WERI-Rb-1 (cell line): ENCODE measurements around the gene LMF2.

Experiments
- DNase-seq: peaks from one replicate; pipeline ENCODE4 v3.0.0-alpha.2; 2020
- H3K27ac ChIP-seq: fragments of 250-450 bp; sonication (Bioruptor Pico); 2 replicates; pipeline ENCODE4 v1.5.1; 2020; ENCODE audit warnings: mild to moderate bottlenecking, moderate library complexity
- H3K27me3 ChIP-seq: fragments of 250-450 bp; sonication (Bioruptor Pico); 2 replicates; pipeline ENCODE4 v1.5.1; 2021; ENCODE audit warnings: mild to moderate bottlenecking, low read depth, moderate library complexity; ENCODE audit not compliant: insufficient read depth, severe bottlenecking
- H3K36me3 ChIP-seq: fragments of 250-450 bp; sonication (Bioruptor Pico); 2 replicates; pipeline ENCODE4 v1.5.1; 2020; ENCODE audit warnings: mild to moderate bottlenecking, moderate library complexity
- H3K4me3 ChIP-seq: 2 replicates; pipeline ENCODE4 v1.5.1; 2011; ENCODE audit warnings: low read depth, mild to moderate bottlenecking, control low read depth, low read length
- H3K9me3 ChIP-seq: fragments of 250-450 bp; sonication (Bioruptor Pico); 2 replicates; pipeline ENCODE4 v1.5.1; 2021; ENCODE audit warnings: mild to moderate bottlenecking, moderate library complexity; ENCODE audit not compliant: severe bottlenecking
- CTCF ChIP-seq: IDR thresholded peaks from 2 replicates; pipeline ENCODE4 v1.5.1; 2011; ENCODE audit warnings: low read depth, mild to moderate bottlenecking, control low read depth, inconsistent platforms, low read length

The LMF2 gene

GRCh38 chr22:50529416-50529896 lies 22.0 kb upstream of the LMF2 start:
- H3K9me3 ChIP-seq: peaks cover 11% of the 10 kb centered on the region
- peaks cover 3% of the 10 kb centered on the region for H3K36me3 ChIP-seq
- H3K4me3 ChIP-seq: no peak overlapping the region
- no peak overlapping the region for H3K27ac ChIP-seq
- TF ChIP-seq CTCF: no peak
- no peak for DNase-seq
- H3K27me3 ChIP-seq: no peaks in the 10 kb centered on the region

GRCh38 chr22:50528682-50529415 lies 21.3 kb upstream of the LMF2 start:
- H3K36me3 ChIP-seq: peaks cover 9% of the 10 kb centered on the region
- DNase-seq: no peak
- no peak overlapping the region for H3K27ac ChIP-seq
- no peak for TF ChIP-seq CTCF
- peaks cover 11% of the 10 kb centered on the region for H3K9me3 ChIP-seq
- H3K27me3 ChIP-seq: no peaks in the 10 kb centered on the region
- H3K4me3 ChIP-seq: no peak overlapping the region

GRCh38 chr22:50527921-50528681 lies 20.6 kb upstream of the LMF2 start:
- DNase-seq: no peak
- Histone ChIP-seq H3K4me3 (no peak overlapping the region), H3K36me3 (peaks cover 16% of the 10 kb centered on the region), H3K27ac (no peak overlapping the region), H3K27me3 (no peaks in the 10 kb centered on the region), H3K9me3 (peaks cover 11% of the 10 kb centered on the region)
- TF ChIP-seq CTCF: no peak

- Histone ChIP-seq H3K9me3 (peaks cover 11% of the 10 kb centered on the region), H3K27me3 (no peaks in the 10 kb centered on the region), H3K27ac (peak overlapping the region; percentile 92), H3K36me3 (peaks cover 26% of the 10 kb centered on the region), H3K4me3 (peak overlapping the region; percentile 85)
- DNase-seq: peak; percentile 84
- TF ChIP-seq CTCF: no peak
These were observed 19.6 kb upstream of the LMF2 start for GRCh38 chr22:50526834-50527801.

DNA sequence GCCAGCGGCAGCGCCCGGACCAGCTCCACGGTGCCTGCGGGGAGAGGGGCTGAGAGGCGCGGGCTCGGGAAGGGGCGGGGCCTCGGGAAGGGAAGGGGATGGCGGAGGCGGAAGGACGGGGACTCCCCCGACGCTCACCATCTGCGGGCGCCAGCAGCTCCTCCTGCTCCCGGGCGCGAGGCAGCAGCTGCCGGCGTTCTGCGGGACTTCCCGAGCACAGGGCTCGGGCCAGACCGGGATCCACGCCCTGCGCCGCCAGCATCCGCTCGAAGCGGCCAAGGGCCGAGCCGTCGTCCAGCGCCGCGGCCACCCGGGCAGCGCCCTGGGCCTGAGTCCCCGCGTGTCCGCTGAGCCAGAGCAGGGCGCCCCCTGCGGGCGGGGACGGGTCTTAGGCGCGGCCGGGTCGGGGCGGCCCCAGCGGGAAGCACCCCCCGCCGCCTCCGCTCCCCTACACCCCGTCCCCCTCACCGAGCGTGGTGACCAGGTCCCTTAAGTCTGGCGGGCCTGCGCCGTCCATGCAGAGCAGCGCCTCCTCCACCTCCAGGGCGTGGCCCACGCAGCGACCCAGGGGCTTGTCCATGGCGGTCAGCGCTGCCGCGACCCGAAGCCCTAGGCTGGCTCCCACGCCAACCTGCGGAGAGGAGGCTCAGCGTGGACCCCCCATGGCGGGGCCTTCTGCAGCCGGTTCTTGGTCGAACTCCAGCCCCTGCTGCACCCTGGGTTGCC lies 18.8 kb upstream of the LMF2 start:
- H3K9me3 ChIP-seq: peaks cover 10% of the 10 kb centered on the region
- H3K27ac ChIP-seq: peak overlapping the region; percentile 92
- DNase-seq: peak; percentile 87
- H3K4me3 ChIP-seq: peak overlapping the region; percentile 85
- TF ChIP-seq CTCF: peak; percentile 73
- no peaks in the 10 kb centered on the region for H3K27me3 ChIP-seq
- H3K36me3 ChIP-seq: peaks cover 35% of the 10 kb centered on the region
